ENCODE data around the gene MUC2.

MUC2 gene

DNA sequence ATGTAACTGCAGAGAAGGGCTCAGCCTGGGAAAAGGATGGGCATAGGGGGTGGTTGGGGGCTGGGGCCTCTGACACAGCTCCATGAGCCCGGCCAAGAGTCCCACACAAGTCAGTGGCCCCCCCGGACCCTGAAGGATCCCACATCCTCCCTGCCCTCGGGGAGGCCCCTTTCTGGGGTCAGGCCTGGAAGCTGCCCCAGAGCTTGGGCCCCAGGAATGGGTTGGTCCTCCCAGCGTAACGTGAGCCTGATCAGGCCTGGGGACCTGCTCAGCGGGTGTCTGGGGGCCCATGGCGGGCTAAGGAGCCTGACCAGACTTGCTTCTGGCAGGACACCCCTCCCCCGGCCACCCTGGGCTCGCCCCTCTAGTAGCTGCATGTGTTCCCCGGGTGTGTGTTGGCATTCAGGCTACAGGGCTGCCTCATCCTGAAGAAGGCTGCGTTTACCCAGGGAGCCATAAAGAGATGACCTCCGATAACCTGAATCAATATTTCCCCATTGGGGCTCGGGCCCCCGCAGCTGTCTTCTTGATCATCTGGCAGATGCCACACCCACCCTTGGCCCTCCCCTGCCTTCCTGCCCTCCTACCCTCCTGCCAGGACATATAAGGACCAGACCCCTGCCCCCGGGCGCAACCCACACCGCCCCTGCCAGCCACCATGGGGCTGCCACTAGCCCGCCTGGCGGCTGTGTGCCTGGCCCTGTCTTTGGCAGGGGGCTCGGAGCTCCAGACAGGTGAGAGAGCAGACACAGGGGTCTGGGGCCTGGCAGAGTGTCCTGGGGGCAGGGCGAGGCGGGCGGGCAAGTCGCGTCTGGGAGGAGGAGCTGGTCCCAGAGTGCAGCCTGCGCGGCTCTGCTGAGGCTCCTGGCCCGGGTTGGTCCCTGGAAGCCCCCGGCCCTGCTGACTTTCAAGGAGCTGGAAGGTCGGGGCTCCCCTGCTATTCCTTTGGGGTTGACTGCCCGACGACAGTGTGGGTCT, at the start of gene MUC2:
Gene MUC2 (plus strand): TSS at position 631 of the 978 bp plus-strand sequence.
- DNase-seq: no peak

DNA sequence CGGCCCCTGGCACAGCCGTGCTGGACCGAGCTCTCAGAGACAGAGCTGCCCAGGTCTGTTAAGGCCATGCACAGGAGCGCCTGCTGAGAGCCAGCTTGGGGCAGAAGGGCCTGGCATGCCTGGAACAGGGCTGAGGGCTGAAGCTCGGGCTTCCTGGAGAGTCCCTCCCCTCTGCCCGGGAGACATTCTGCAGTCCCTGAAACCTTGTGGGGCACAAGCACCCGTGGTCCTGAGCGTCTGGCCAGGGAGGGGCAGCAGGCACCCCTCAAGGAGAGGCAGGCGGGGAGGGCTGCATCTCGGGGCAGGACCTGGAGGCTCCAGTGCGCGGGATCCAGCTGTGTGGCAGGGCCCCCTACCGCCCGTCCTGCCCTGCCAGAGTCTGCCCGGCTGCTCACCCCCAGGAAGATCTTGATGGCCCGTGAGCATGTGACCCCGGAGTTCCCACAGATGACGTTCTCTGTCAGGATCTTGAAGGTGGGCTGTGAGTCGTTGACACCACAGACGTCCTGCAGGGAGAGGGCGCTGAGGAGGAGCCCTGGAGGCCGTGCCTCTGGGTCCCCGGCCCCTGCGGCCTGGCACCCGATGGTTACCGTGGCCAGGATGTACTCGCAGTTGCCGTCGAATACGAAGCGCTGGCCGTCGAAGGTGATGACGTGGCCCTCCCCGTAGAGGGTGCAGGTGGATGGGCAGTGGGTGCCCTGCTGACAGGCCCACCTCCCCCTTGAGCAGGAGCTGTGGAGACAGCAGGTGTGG, 49.1 kb upstream of the MUC2 start:
- no peak for DNase-seq

DNA sequence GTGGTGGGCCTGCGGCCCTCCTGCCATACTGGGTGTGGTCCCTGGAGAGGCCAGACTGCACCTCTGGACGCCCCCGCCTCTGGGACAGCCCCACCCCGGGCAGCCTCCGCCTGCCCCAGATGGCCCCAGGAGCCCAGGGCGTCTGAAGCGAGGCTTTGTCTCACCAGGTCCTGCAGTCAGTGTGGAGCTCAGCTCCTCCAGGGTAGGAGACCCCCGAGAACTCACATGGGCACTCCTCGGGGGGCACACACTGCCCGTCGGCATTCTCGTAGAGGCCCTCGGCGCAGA, 48.6 kb upstream of the MUC2 start:
- no peak for DNase-seq

DNA sequence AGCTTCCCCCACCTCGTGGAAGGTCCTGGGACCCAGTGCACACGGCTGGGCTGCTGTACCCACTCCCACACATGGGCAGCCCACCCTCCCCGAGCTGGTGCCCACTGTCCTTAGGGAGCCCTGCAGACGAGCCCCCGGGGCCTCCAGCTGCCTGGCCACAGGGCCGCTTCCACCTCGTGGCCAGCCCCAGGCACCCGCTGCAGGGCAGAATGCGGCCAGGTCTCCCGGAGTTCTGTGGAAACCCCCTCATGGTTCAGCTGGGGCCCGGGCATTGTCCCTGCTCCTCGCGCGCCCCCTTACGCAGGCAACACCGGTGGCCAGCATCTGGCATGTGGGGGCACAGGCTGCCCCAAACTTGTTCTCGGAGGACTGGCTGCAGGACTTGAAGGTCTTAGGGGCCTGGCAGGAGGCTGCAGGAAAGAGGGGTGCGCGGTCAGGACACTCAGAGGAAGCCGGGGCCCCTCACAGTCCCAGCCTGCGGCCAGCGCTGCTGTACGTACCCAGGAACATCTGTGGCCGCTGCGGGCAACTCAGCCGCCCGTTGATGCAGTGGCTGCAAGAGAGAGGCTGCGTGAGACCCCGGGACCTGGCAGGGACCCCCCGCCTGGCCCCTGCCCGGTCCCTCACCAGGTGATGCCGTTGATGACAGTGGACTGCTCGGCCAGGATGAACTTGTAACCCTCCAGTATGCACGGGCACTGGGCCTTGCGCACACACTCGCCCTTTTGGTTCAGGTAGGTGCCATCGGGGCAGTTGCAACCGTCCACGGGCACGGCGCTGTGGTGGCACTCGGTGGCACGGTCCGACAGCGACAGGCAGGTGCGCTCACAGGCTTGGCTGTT, 47.8 kb upstream of the MUC2 start:
- DNase-seq: no peak

DNA sequence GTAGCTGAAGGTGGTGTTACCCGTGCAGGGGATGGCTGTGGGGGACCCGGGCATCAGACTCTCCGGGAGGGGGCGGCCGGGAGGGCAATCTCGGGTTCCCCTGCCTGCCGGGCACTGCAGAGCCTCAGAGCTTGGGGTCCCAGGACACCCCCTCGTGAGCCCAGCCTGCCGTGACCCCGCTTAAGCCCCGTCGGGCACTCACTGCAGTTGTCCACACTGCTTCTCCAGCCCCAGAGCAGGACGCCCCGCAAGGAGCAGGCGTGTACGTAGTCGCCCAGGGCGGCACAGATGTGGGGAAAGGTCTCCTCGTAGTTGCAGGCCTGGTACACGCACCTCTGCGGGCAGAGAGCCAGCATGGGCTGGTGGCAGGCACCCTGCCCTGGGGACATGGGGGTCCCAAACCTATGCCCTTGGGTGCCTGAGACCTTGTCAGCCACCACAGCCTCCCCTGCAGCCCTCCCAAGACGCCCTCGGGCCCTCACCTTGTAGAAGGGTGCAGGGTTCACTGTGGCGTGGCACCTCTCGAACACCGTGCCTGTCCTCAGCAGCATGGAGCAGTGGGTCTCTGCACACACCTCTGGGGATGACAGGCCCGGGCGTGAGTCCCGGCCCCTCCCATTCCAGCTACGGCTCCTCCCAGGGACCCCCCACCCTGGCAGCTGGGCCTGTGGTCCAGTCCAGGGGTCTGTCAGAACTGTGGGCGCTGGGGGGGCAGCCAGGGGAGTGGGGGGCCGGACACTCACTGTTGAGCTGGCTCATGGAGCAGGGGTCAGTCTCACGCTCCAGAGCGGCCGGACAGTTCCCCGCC, 47.0 kb upstream of the MUC2 start:
- DNase-seq: no peak

DNA sequence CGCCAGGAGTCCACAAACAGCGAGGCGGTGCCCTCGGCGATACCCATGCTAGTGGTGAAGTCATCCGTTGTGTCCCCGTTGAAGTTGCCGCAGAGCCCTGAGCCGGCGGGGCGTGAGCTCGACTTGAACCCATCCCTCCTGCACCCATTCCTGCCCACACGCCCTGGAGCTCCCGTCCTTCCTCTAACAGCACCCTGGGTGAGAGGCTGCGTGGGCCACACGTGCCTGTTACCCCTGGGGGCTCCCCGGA, 46.5 kb upstream of the MUC2 start:
- DNase-seq: no peak

DNA sequence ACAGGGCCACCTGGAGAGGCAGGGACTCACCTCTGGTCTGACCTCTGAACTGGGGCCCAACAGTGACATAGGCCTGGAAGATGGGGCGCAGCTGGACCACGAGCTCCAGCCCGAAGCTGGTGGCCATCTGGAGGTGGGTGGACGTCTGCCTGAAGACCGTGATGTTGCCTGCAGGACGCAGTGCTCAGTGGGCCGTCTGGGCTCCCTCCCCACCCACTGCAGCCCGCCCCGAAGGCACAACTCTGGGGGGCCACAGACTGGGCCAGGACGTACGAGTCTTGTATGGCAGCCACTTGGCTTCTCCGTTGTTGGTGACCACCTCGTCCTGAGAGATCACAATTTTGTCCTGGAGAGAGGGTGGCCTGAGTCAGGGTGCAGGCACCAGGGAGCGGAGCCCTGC, 46.1 kb upstream of the MUC2 start:
- DNase-seq: no peak

DNA sequence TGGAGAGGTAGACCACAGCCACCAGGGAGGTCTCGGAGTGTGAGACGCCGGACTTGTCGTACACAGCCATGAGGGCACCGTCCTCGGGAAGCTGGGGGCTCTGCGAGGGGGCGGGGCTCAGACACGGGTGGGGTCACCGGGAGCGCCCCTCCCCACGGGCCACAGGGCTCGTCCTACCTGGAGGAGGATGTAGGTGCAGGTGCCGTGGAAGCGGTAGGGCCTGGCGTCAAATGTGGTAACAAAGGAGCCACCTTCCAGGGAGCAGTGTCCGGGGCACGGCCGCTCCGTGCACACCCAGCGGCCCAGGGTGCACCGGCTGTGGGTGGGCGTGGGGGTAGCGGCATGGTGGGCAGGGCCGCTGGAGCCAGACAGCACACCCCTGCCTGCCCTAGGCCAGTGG, 45.6 kb upstream of the MUC2 start:
- no peak for DNase-seq

DNA sequence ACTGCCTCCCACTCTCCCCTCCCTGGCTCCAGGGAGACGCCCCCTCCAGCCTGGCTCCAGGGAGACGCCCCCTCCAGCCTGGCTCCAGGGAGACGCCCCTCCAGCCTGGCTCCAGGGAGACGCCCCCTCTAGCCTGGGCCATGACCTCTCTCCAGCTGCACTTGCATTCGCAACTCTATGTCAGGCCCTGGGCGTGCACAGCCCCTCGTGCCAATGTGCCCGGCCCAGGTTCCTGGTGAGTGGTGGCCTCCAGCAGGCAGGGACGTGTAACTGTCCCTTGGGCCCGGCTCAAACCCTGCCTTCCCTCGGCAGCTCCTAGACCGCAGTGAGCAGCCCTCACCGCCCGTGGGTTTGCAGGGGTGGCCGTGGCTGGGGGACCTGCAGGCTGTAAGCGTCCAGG, 45.0 kb upstream of the MUC2 start:
- DNase-seq: no peak

DNA sequence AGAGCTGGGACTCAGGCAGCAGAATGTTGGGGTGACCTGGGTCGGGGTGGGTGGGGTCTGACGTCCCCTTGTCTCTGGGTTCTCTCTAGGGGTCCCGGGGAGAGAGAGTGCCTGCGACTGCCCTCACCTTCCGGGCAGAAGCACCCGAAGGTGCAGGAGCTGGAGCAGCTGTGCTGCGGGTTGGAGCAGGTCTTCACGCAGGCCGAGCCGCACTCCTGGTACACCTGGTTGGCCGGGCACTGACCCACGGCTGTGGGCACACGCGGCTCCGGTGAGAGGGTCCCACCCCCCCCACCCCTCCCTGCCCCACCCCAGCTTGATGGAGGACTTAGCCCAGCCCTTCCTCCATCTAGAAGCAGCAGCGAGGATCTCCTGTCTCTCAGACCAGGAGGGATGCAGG, 44.6 kb upstream of the MUC2 start:
- DNase-seq: no peak

DNA sequence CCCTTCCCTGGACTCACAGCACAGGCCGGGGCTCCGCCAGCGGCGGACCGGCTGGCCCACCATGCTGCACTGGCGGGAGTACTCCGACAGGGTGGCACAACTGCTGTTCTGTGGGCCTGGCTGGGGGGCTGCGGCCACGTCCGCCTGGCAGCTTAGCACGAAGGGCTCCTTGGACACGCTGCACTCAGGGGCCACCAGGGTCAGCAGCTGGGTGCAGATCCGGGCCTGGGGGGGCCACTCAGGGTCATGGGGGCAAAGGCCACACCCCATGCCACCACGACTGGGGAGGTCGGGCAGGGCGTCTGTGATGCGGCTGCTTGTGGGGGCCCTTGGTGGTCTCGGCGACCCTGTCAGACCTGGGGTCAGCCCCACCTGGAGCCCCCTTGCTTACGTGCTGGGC, 44.1 kb upstream of the MUC2 start:
- no peak for DNase-seq

DNA sequence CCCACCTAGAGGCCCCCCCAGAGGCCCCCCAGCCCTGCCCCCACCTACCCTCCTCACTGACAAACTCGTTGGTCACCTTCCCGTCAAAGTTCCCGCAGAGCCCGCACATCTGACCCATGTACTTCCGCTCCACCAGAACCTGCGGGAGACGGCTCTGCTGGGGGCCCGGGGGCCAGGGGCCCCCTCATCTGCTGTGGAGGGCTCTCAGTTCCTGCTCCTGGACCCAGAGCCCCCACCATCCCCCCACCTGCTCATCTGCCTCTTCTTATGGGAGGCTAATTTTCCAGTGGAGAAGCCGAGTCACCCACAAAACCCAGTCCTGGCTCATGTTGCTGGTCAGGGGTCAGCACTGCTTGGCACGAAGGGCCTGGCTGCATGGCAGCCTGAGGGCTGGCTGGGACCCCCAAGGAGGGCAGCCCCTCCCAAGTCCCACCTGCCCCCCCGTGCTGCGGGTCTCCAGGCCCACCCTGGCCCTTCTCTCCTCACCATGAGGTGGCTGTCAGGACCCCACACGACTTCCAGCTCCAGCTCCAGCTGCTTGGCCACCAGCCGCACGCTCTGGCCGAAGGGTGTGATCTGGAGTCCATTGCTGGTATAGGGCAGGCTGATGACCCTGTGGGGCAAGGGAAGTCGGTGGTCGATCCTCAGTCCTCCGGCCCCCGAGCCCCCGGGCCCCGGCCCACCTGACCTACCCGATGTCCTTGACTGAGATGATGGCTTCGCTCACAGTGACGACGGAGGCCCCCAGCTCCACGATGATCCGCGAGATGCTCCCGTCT, 43.4 kb upstream of the MUC2 start:
- DNase-seq: no peak

DNA sequence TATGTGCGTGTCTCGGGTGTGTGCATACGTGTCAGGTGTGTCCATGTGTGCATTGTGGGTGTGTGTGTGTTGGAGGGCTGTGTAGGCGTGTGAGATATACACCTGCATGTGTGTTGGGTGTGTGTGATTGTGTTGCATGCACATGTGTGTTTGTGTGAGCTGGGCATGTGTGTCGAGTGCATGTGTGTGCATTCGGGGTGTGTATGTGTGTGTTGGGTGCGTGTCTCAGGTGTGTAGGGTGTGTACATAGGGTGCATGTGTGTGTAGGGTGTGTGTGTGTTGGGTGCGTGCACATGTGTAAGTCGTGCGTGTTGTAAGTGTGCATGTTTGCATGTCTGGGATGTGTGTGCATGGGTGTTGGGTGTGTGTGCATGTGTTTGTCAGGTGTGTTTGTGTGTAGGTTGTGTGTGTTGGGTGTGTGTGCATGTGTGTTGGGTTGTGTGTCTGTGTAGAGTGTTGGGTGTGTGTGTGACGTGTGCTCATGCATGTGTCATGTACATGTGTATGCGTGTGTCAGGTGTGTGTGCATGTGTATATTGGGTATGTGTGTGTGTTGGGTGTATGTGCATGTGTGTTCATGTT, 42.3 kb upstream of the MUC2 start:
- no peak for DNase-seq

DNA sequence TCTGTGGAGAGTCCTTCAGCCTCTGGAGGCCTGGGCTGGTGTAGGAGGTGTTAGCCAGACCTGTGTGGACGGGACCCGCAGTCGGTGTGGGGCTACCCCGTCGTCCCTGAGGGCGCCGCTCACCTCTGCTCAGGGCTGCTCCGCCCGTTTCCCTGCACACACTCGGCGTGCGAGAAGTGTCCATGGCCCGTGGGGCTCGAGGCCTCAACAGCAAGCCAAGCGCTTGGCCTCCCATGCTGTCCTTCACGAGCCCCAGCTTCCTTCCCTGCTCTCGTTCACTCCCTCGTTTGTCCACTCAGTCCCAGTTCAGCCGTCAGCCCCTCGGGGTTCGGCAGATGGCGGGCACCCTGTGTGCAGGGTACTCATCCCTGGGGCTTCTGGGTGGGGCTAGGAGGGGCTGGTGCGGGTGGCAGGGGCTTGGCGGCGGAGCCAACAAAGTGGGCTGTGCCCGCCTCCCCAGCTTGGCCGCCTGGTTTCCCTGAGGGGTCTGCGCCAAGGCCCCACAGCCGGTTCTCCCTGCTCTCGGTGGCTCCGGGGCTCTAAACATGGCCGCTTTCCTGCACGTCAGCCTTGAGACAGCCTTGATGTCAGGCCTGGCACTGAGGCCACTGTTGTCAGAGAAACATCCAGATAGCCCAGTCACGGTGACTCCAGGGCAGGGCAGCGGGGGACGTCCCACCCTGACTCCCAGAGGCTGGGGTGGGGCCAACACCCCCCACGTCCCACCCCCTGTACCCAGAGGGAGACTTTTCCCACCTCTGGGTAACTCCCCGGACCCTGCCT, 41.5 kb upstream of the MUC2 start:
- DNase-seq: no peak

DNA sequence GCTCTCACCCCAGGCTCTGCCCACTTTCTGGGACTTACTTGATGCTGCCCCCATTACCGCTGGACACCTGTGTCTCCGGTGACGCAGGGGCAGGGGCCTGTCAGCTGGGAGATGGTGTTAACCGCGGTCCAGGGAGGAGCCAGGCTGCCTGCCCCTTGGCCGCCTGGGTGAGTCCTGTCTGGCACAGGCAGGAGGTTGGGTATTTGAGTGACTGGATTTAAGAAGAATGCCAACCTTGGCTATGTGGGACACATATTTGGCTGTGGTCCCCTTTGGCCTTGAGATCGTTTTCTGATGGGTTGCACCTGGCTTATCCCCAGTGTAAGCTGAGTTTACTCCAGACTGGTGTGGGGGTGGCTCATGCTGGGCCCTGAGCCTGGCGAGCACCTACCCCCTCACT, 40.7 kb upstream of the MUC2 start:
- DNase-seq: no peak

DNA sequence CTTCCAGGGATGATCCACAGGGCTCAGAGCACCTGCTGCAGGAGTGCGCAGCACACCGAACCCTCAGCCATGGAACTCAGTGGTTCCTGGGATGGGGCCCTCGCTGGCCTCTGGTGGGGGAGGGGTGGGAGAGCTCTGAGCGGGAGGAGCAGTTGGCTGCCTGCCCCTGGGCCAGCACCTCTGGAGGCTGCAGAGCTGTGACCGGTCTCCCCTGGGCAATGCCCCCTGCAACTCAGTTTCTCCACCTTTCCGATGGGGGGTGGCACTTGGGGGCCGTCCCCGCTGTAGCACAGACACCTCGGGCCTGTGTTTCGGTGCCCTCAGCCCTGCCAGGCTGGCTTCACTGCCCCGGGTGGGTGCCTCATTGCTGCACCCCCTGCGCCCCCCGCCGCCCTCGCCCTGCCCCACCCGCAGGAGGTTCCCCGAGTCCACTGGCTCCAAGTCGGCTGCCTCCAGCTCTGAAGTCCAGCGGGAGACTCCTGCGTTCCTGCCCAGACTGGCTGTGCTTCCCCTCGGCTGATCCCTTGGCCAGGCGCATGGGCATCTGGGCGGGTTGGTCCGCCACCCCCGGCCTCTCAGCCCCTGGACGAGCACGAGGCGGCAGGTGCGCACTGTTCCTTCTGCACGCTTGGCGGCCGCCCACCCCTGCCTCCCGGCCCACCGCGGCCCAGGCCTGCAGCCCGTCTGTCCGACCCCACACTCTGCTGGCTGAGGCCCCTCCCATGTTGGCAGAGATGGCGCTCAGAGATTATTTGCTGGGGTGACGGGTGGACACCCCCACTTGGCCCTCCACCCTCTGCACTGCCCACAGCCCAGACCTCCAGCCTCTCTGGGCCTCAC, 40.0 kb upstream of the MUC2 start:
- no peak for DNase-seq

DNA sequence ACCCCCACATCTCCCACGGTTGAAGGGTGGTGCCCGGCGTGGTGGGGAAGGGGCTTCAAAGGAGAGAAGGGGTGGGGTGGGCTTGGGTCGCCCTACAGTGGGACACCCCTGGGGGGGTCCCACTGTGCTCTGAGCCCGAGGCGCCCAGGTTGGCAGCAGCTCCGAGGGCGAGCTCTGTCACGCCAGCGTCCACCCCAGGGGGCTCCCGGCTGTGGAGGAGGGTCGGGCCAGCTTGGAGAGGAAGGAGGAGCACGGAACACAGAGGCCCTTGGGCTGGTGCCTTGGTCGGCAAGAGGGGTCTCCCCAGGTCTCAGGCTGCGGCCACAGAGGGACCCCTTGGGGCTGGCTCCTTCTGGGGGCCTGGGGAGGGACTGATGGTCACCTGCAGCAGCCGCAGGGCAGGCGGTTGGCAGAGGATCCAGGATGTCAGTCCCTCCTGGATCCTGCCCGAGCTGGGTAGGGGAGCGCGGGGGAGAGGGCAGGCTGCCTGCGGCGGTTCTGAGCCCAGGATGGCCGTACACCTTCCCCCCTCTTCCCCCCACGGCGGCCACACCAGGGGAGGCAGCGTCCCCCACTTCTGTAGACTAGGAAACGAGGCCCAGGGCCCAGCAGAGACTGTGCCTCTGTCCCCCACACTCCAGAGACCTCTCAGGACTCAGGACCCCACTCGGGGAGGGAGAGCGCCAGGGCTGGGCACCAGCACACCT, 38.9 kb upstream of the MUC2 start:
- DNase-seq: no peak

DNA sequence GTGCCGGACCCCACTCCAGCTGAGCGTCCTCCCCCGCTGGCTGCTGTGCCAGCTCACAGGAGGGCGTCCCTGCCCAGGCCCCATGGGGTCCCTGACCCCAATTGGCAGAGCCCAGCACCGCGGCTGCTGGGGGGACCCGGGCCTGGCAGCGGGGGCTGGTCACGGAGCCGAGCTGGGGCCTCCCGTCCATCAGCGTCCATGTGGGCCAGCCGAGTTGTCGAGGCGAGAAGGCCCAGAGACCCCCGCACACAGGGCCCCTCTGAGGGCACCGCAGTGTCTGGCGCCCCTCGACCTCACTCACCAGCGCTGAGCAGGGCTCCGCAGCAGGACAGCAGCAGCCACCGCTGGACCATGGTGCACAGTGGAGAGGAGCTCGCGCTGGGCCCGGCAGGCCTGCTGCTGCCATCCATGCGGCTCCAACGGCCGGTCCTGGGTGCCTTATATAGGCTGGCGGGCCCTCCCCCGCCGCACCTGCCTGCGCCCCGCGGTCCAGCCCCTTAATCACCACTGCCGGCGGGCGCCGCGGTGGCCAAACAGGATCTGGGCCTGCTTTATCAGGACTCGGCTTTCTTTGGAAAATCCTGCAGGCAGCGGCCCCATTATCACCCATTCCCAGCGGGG, 38.3 kb upstream of the MUC2 start, which contains the start of gene MUC6:
Gene MUC6 (minus strand): TSS at position 416 of the 621 bp plus-strand sequence. CDS start 63 bp downstream, at position 353.
- no peak for DNase-seq

DNA sequence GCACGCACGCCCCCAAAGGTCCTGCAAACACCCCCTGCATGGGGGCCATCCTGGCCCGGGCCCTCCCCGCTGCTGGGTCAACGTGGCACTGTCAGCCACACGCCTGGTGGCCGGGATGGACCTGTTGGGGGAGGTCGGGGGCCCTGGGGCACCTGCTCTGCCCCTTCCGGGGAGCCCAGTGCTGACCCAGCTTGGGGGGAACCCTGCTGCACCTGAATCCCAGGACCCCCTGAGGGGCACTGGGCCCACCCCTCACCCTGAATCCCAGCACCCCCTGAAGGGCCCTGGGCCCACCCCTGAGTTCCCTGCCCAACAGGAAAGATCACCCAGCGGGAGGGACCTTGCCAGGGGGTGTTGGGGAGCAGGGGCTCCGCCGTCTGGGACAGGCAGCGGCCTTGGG, 37.7 kb upstream of the MUC2 start:
- no peak for DNase-seq

Data from NCI-H1105 treated with DMSO at 0.1 percent for 48 hours (cell line).